ENCODE measurements around the gene BPI. TPM values are rescaled to one million over a fixed set of nuclear protein-coding genes. Genes with fewer than 3 reads are reported as not detected.

BPI gene
- total RNA-seq, 1 experiment from 2014 or later, result not detected

GRCh38 chr20:38300438-38300837 is 3.5 kb upstream of the BPI start:
- Histone ChIP-seq H2BK120ac (ENCODE audit: low read depth, low read length, poor library complexity, severe bottlenecking) (no peak overlapping the region), H2AFZ (ENCODE audit: low read length) (no peak overlapping the region), H3K9me3 (ENCODE audit: control insufficient read depth, low read depth, low read length) (no peaks in the 10 kb centered on the region), H2BK12ac (ENCODE audit: insufficient read length, low read depth, low read length) (no peak overlapping the region), H3K4me2 (ENCODE audit: insufficient read depth, insufficient read length, low read length) (no peak overlapping the region), H3K9ac (ENCODE audit: extremely low read depth, insufficient read length, low read length) (no peak overlapping the region), H3K4me1 (ENCODE audit: insufficient read depth, low read length) (no peaks in the 10 kb centered on the region), H4K8ac (replicated peaks; ENCODE audit: insufficient read length, low read depth, low read length) (no peak overlapping the region), H3K23ac (ENCODE audit: insufficient read length, low read depth, low read length) (no peak overlapping the region), H3K79me2 (ENCODE audit: insufficient read depth, low read length) (no peaks in the 10 kb centered on the region), H3K27ac (ENCODE audit: insufficient read length, low read depth, low read length) (no peak overlapping the region), H2AK5ac (ENCODE audit: insufficient read length, low read length) (no peak overlapping the region), H4K5ac (ENCODE audit: insufficient read length, low read depth, low read length) (no peak overlapping the region), H2BK15ac (ENCODE audit: low read depth, low read length) (no peak overlapping the region), H3K18ac (ENCODE audit: insufficient read length, low read depth, low read length) (no peak overlapping the region), H3K4ac (ENCODE audit: low read depth, low read length) (no peak overlapping the region), H2BK20ac (ENCODE audit: low read depth, low read length, poor library complexity, severe bottlenecking) (no peak overlapping the region), H3K23me2 (ENCODE audit: insufficient read length, low read depth, low read length, poor library complexity, severe bottlenecking) (no peaks in the 10 kb centered on the region), H3K14ac (ENCODE audit: insufficient read depth, low read length) (peak overlapping the region; percentile 60; the same call in 1 of the 2 replicates), H3K79me1 (ENCODE audit: insufficient read depth, low read depth, low read length, poor library complexity, severe bottlenecking) (no peaks in the 10 kb centered on the region), H2BK5ac (ENCODE audit: insufficient read length, low read length) (no peak overlapping the region), H4K20me1 (ENCODE audit: control insufficient read depth, insufficient read depth, insufficient read length) (peaks cover 2% of the 10 kb centered on the region), H3K27me3 (ENCODE audit: insufficient read depth, low read length) (no peaks in the 10 kb centered on the region), H4K91ac (ENCODE audit: insufficient read length, low read depth, low read length) (no peak overlapping the region), H3K56ac (ENCODE audit: insufficient read length, low read depth, low read length) (no peak overlapping the region), H3T11ph (ENCODE audit: low read length) (no peak overlapping the region)
- H3K9me3 Mint-ChIP-seq, result no peaks in the 10 kb centered on the region
- no peak overlapping the region for H3K4me3 Mint-ChIP-seq
- no peaks in the 10 kb centered on the region for H3K36me3 Mint-ChIP-seq (ENCODE audit: insufficient read depth in 1 of 3, low read depth in 3 of 3)
- no CpG with 5 or more reads among the region's 4 CpGs for WGBS (ENCODE audit: extremely low coverage, insufficient read length, low lambda C conversion rate)
- H3K27ac Mint-ChIP-seq, result no peak overlapping the region
- no peak for TF ChIP-seq CTCF (conservative IDR thresholded peaks at IDR 0.05)
- H3K27me3 Mint-ChIP-seq (ENCODE audit: low read depth), result peaks cover 3% of the 10 kb centered on the region
- no peak for DNase-seq
- H3K4me1 Mint-ChIP-seq, result peaks cover 9 to 25% of the 10 kb centered on the region in 2 experiments
